HK-2 (cell line): ENCODE data around the gene ICE2.

ENCODE experiments used
- DNase-seq: peaks from one replicate; pipeline ENCODE4 v3.0.0-alpha.2; 2018; ENCODE audit not compliant: unreplicated experiment

Gene ICE2

GRCh38 chr15:60370869-60371136 lies 108.1 kb downstream of the ICE2 start:
- no peak for DNase-seq

DNA sequence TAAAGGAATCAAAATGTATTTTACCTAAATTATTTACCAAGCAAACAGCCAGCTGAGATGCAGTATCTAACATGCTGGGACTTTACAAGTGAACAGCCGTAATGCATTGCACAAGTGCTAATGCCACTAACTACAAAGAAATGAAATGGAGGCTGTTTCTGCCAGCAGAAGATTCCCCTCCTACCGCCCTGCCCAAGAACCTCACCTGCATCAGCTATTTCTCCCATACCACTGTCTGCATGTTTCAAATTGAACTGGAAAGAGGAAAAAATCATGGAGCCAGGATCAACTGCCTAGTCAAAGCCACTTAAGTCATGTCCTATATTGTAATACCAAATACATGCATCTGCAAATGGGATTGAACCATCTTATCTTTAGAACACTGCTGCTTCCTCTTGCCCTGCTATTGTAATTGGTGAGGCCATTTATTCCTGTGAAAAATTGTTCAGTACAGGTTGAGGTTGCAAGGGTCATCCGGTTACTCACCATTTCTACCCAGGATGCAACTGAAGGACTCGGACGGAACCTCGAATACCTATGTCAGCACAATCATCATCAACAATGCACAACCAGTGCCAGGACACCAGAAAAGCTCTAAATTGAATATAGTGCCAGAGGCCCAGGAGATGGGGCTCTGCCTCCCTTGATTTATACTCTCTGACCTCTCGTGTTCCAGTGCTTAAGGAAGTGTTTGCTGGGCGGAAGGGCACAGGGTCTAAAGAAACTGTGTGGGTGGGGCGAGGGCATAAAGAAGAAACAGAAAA lies 108.7 kb downstream of the ICE2 start:
- no peak for DNase-seq

GRCh38 chr15:60369696-60370095 lies 109.2 kb downstream of the ICE2 start:
- DNase-seq, result no peak
